Measurements from ENCODE around the gene MAP3K12.

Gene MAP3K12

GRCh38 chr12:53431187-53431586 lies 68.1 kb downstream of the MAP3K12 start:
- DNase-seq (ENCODE audit: low spot score) = no peak

- DNase-seq (ENCODE audit: low spot score) = no peak
Measured at GRCh38 chr12:53430116-53430515, 69.1 kb downstream of the MAP3K12 start.

All from COLO829 (cell line).